GM19351 (cell line): ENCODE results near the gene IGSF21.

Experiments
- ATAC-seq: cut with Tn5 transposase; IDR thresholded peaks from one replicate; pipeline ENCODE4 v1.9.1; 2021; ENCODE audit warnings: mild to moderate bottlenecking, moderate library complexity; ENCODE audit not compliant: unreplicated experiment

The IGSF21 gene

GRCh38 chr1:18292531-18292930, 184.9 kb downstream of the IGSF21 start:
- ATAC-seq = no peak

GRCh38 chr1:18293291-18293690, 185.7 kb downstream of the IGSF21 start:
- no peak for ATAC-seq

GRCh38 chr1:18294437-18295176, 187.0 kb downstream of the IGSF21 start:
- ATAC-seq = no peak

GRCh38 chr1:18297896-18298648, 190.5 kb downstream of the IGSF21 start:
- ATAC-seq = no peak

- no peak for ATAC-seq
Observed at GRCh38 chr1:18299441-18300338, 192.1 kb downstream of the IGSF21 start.

GRCh38 chr1:18300376-18300775, 192.8 kb downstream of the IGSF21 start:
- no peak for ATAC-seq

GRCh38 chr1:18302788-18303413, 195.3 kb downstream of the IGSF21 start:
- ATAC-seq = no peak

GRCh38 chr1:18304151-18304869, 196.7 kb downstream of the IGSF21 start:
- no peak for ATAC-seq

- no peak for ATAC-seq
Observed at GRCh38 chr1:18305182-18305795, 197.7 kb downstream of the IGSF21 start.

- ATAC-seq = no peak
Observed at GRCh38 chr1:18307329-18307898, 199.8 kb downstream of the IGSF21 start.

GRCh38 chr1:18309552-18310155, 202.1 kb downstream of the IGSF21 start:
- ATAC-seq = no peak

GRCh38 chr1:18312961-18313360, 205.4 kb downstream of the IGSF21 start:
- ATAC-seq = no peak

GRCh38 chr1:18313523-18313922, 205.9 kb downstream of the IGSF21 start:
- ATAC-seq = no peak

- ATAC-seq = no peak
Observed at GRCh38 chr1:18314399-18314798, 206.8 kb downstream of the IGSF21 start.

GRCh38 chr1:18315449-18315848, 207.9 kb downstream of the IGSF21 start:
- ATAC-seq = no peak

- no peak for ATAC-seq
Observed at GRCh38 chr1:18316764-18317163, 209.2 kb downstream of the IGSF21 start.

- ATAC-seq = no peak
Observed at GRCh38 chr1:18319099-18319498, 211.5 kb downstream of the IGSF21 start.

- no peak for ATAC-seq
Observed at GRCh38 chr1:18320051-18320450, 212.5 kb downstream of the IGSF21 start.
